22Rv1 (cell line): ENCODE results near the gene DNAJC5G.

Source experiments
- H3K27ac ChIP-seq: fragments of 450-650 bp; 2 replicates; pipeline ENCODE4 v1.5.1; 2017
- CTCF ChIP-seq: fragments of 450-650 bp; IDR thresholded peaks from 2 replicates; pipeline ENCODE4 v1.5.1; 2017; ENCODE audit warnings: mild to moderate bottlenecking
- ZFX ChIP-seq: fragments of 450-650 bp; IDR thresholded peaks from 2 replicates; pipeline ENCODE4 v1.6.1; 2017; ENCODE audit warnings: antibody characterized with exemption, borderline replicate concordance

DNAJC5G gene

GRCh38 chr2:27306573-27307286, 31.5 kb downstream of the DNAJC5G start:
- TF ChIP-seq CTCF (no peak), ZFX (no peak)
- H3K27ac ChIP-seq = no peak overlapping the region

- no peak for TF ChIP-seq CTCF
- no peak for TF ChIP-seq ZFX
- no peak overlapping the region for H3K27ac ChIP-seq
Measured at GRCh38 chr2:27307287-27307544, 32.0 kb downstream of the DNAJC5G start.

GRCh38 chr2:27307545-27308358, 32.5 kb downstream of the DNAJC5G start:
- no peak overlapping the region for H3K27ac ChIP-seq
- no peak for TF ChIP-seq CTCF
- no peak for TF ChIP-seq ZFX

- TF ChIP-seq ZFX (no peak), CTCF (no peak)
- no peak within 1 kb of the TSS for H3K27ac ChIP-seq
Measured at GRCh38 chr2:27308359-27308881, 33.2 kb downstream of the DNAJC5G start, which contains the start of gene UCN. UCN (minus strand) TSS chr2:27308445; CDS start chr2:27307895, 550 bp downstream.

GRCh38 chr2:27309651-27310050, 34.4 kb downstream of the DNAJC5G start:
- TF ChIP-seq ZFX (no peak), CTCF (no peak)
- no peak overlapping the region for H3K27ac ChIP-seq

- no peak for TF ChIP-seq CTCF
- no peak for TF ChIP-seq ZFX
Measured at GRCh38 chr2:27312152-27312551, 36.9 kb downstream of the DNAJC5G start.

More at GRCh38 chr2:27312152-27312551, 36.9 kb downstream of the DNAJC5G start:
- H3K27ac ChIP-seq = no peak overlapping the region
